ENCODE results near the gene CDK6.

- TF ChIP-seq EP300 (IDR thresholded peaks at IDR 0.05) = no peak
- TF ChIP-seq CTCF (IDR thresholded peaks at IDR 0.05) = no peak
- no peak for TF ChIP-seq POLR2AphosphoS5 (IDR thresholded peaks at IDR 0.05)
These were observed 119.4 kb downstream of the CDK6 start for GRCh38 chr7:92716825-92717580.

All from stomach (tissue), 4 donors.